ENCODE data around the gene HTR4. TPM values are rescaled to one million over a fixed set of nuclear protein-coding genes. Genes with fewer than 3 reads are reported as not detected.

HTR4 gene
- total and polyA plus RNA-seq, 8 donors: 0.92 to 17.4 (median 7.6) TPM; not detected in 5

GRCh38 chr5:148586796-148587195 is 67.5 kb downstream of the HTR4 start:
- no peak for DNase-seq
- H3K27me3 ChIP-seq: no peaks in the 10 kb centered on the region
- WGBS, 5 donors: 19 to 36% (median 29%) methylated on average over 2 of the region's 2 CpGs
- no peaks in the 10 kb centered on the region for H3K9me3 ChIP-seq
- intact Hi-C loops (cut with DNase I; ENCODE audit: low total_unique reads): no loop called here
- TF ChIP-seq, protein P1, sequence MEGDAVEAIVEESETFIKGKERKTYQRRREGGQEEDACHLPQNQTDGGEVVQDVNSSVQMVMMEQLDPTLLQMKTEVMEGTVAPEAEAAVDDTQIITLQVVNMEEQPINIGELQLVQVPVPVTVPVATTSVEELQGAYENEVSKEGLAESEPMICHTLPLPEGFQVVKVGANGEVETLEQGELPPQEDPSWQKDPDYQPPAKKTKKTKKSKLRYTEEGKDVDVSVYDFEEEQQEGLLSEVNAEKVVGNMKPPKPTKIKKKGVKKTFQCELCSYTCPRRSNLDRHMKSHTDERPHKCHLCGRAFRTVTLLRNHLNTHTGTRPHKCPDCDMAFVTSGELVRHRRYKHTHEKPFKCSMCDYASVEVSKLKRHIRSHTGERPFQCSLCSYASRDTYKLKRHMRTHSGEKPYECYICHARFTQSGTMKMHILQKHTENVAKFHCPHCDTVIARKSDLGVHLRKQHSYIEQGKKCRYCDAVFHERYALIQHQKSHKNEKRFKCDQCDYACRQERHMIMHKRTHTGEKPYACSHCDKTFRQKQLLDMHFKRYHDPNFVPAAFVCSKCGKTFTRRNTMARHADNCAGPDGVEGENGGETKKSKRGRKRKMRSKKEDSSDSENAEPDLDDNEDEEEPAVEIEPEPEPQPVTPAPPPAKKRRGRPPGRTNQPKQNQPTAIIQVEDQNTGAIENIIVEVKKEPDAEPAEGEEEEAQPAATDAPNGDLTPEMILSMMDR (IDR thresholded peaks at IDR 0.05): no peak
- no peak for TF ChIP-seq POLR2AphosphoS5 (IDR thresholded peaks at IDR 0.05)
- no peaks in the 10 kb centered on the region for H3K4me1 ChIP-seq
- no peak overlapping the region for H3K4me3 ChIP-seq
- H3K36me3 ChIP-seq: no peaks in the 10 kb centered on the region
- no peak overlapping the region for H3K27ac ChIP-seq

DNA sequence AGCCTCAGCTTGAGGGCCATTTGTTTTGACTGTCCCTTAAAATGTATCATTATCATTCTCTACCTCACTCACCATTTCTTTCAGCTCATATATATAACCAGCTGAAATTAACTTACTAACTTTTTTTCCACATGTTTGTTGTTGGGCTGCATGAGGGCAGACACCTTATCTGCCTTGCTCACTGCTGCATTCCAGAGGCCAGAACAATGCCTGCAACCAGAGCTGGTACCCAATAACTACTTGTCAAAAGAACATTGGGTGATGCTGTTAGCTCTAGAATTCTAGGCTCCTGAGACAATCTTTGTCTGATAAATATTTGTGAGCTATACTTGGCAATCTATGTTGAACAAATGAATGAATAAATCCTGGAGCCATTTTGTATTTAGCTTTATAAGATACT is 68.3 kb downstream of the HTR4 start:
- intact Hi-C loops (cut with DNase I; ENCODE audit: low total_unique reads): no loop called here
- no peaks in the 10 kb centered on the region for H3K9me3 ChIP-seq
- TF ChIP-seq, protein P1 (IDR thresholded peaks at IDR 0.05): no peak
- no peak for TF ChIP-seq POLR2AphosphoS5 (IDR thresholded peaks at IDR 0.05)
- TF ChIP-seq POLR2A (IDR thresholded peaks at IDR 0.05): no peak
- TF ChIP-seq EP300 (IDR thresholded peaks at IDR 0.05): no peak
- no peaks in the 10 kb centered on the region for H3K27me3 ChIP-seq
- no peak for DNase-seq
- no peaks in the 10 kb centered on the region for H3K36me3 ChIP-seq
- H3K4me3 ChIP-seq: no peak overlapping the region
- H3K27ac ChIP-seq: no peak overlapping the region
- H3K4me1 ChIP-seq: no peaks in the 10 kb centered on the region

GRCh38 chr5:148584103-148584502 is 70.2 kb downstream of the HTR4 start:
- no peaks in the 10 kb centered on the region for H3K9me3 ChIP-seq
- H3K36me3 ChIP-seq: no peaks in the 10 kb centered on the region
- intact Hi-C loops (cut with DNase I; ENCODE audit: low total_unique reads): no loop called here
- no peaks in the 10 kb centered on the region for H3K27me3 ChIP-seq
- H3K4me1 ChIP-seq: no peaks in the 10 kb centered on the region
- H3K4me3 ChIP-seq: no peak overlapping the region
- TF ChIP-seq EP300 (IDR thresholded peaks at IDR 0.05) (no peak), POLR2AphosphoS5 (IDR thresholded peaks at IDR 0.05) (no peak), POLR2A (IDR thresholded peaks at IDR 0.05) (no peak)
- TF ChIP-seq, protein P1 (IDR thresholded peaks at IDR 0.05): no peak
- DNase-seq: no peak
- no peak overlapping the region for H3K27ac ChIP-seq

DNA sequence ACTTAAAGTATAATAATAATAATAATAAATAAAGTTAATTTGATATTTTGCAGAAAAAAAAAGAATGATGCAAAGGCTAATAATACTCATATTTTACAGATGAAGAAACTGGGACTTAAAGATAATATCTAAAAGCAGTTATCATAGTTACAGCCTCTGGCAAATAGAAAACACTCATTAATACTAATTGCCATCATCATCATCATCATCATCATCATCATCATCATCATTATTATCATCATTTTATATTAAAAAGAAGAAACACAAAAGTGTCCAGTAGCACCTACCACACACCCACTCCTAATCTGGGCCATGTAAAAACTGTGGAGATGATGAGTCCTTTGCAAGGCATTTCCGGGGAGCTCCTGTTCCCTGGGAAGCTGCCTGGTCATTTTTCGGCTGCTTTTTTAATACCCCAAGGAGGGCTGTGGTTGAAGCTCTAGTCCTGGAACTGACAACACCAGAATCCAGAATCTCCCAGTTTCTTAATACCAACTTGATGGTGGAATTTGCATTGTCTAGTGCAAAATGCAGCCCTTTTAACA is 70.8 kb downstream of the HTR4 start:
- no peaks in the 10 kb centered on the region for H3K36me3 ChIP-seq
- WGBS, 5 donors: 88 to 100% (median 90%) methylated on average over 2 of the region's 2 CpGs
- TF ChIP-seq, protein P1 (IDR thresholded peaks at IDR 0.05): no peak
- no peak for TF ChIP-seq EP300 (IDR thresholded peaks at IDR 0.05)
- no peak for TF ChIP-seq POLR2A (IDR thresholded peaks at IDR 0.05)
- no peak for TF ChIP-seq POLR2AphosphoS5 (IDR thresholded peaks at IDR 0.05)
- H3K27me3 ChIP-seq: no peaks in the 10 kb centered on the region
- H3K9me3 ChIP-seq: no peaks in the 10 kb centered on the region
- no peaks in the 10 kb centered on the region for H3K4me1 ChIP-seq
- no peak for DNase-seq
- no peak overlapping the region for H3K4me3 ChIP-seq
- intact Hi-C loops (cut with DNase I; ENCODE audit: low total_unique reads): no loop called here
- no peak overlapping the region for H3K27ac ChIP-seq
